ENCODE measurements around the gene CENPP. TPM values are rescaled to one million over a fixed set of nuclear protein-coding genes. Genes with fewer than 3 reads are reported as not detected.

CENPP gene
- 8.4 and 13.1 TPM in 2 replicates for total RNA-seq
- 3.6 TPM for polyA plus RNA-seq (2012)

- DNase-seq (ENCODE audit: low read depth) = peak; percentile 95
These were observed at the start of gene CENPP, which contains the start of gene NOL8 for GRCh38 chr9:92325269-92325990. CENPP (plus strand) TSS chr9:92325953. NOL8 (minus strand) TSS chr9:92325350; CDS start chr9:92324161, 1,189 bp downstream.

- no peak for DNase-seq (ENCODE audit: low read depth)
These were observed 49.3 kb upstream of the CENPP start for GRCh38 chr9:92276331-92277032.

GRCh38 chr9:92278110-92278509 lies 47.6 kb upstream of the CENPP start:
- DNase-seq (ENCODE audit: low read depth) = no peak

GRCh38 chr9:92279302-92279701 lies 46.5 kb upstream of the CENPP start:
- no peak for DNase-seq (ENCODE audit: low read depth)

- no peak for DNase-seq (ENCODE audit: low read depth)
These were observed 35.9 kb upstream of the CENPP start for GRCh38 chr9:92289708-92290390.

GRCh38 chr9:92290785-92291429 lies 34.8 kb upstream of the CENPP start:
- DNase-seq (ENCODE audit: low read depth) = no peak

GRCh38 chr9:92291577-92291976 lies 34.2 kb upstream of the CENPP start:
- no peak for DNase-seq (ENCODE audit: low read depth)

GRCh38 chr9:92292338-92293074 lies 33.2 kb upstream of the CENPP start:
- no peak for DNase-seq (ENCODE audit: low read depth)

- no peak for DNase-seq (ENCODE audit: low read depth)
These were observed 32.7 kb upstream of the CENPP start for GRCh38 chr9:92293075-92293354.

- DNase-seq (ENCODE audit: low read depth) = peak; percentile 98
These were observed 32.1 kb upstream of the CENPP start, which contains the start of gene IARS1 for GRCh38 chr9:92293452-92294296. IARS1 (minus strand) TSS chr9:92293697; CDS start chr9:92289419, 4,278 bp downstream.

GRCh38 chr9:92294297-92294676 lies 31.5 kb upstream of the CENPP start:
- DNase-seq (ENCODE audit: low read depth) = peak; percentile 30

- DNase-seq (ENCODE audit: low read depth) = no peak
These were observed 30.4 kb upstream of the CENPP start for GRCh38 chr9:92295240-92295790.

- DNase-seq (ENCODE audit: low read depth) = no peak
These were observed 29.9 kb upstream of the CENPP start for GRCh38 chr9:92295827-92296258.

GRCh38 chr9:92297611-92298010 lies 28.1 kb upstream of the CENPP start:
- no peak for DNase-seq (ENCODE audit: low read depth)

- no peak for DNase-seq (ENCODE audit: low read depth)
These were observed 27.7 kb upstream of the CENPP start for GRCh38 chr9:92298036-92298435.

GRCh38 chr9:92299116-92299515 lies 26.6 kb upstream of the CENPP start:
- no peak for DNase-seq (ENCODE audit: low read depth)

- no peak for DNase-seq (ENCODE audit: low read depth)
These were observed 24.8 kb upstream of the CENPP start for GRCh38 chr9:92300936-92301335.

GRCh38 chr9:92308893-92309292 lies 16.9 kb upstream of the CENPP start:
- DNase-seq (ENCODE audit: low read depth) = no peak

- no peak for DNase-seq (ENCODE audit: low read depth)
These were observed 15.2 kb upstream of the CENPP start for GRCh38 chr9:92310562-92310961.
